ENCODE measurements around the gene FBRS.
A peak's percentile ranks its signal among the peaks of the same experiment; 100 is the strongest.

FBRS gene

DNA sequence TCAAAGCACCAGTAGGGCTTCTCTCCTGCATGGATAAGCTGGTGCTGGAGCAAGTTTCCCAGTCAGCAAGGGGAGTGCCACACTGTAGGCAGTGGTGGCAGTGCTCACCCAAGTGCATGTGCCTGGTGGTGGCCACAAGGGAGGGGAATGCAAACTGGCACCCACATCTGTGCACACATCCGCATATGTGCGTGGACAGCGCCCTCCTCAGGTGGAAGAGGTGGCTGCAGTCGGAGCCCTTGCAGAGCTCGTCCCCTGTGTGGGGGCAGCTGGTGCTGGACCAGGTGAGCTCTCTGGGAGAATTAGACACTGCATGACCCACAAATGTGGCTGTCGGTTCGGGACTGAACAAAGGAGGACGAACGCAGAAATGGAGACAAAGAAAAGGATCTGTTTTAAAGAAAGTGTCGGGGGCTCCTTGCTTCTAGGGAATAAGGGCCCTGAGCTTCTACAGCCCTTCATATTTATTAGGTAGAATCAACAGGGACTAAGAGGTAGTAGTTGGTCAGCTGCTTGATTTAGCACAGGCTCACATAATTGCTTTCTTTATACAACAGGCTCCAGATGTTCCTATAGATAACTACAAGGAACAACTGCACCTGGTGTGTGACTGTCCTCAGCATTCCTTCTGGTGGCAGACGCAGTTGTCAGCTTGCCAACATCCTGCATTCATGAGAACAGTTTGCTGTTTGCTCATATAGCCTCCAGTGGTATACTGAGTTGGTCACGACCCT, 42.7 kb upstream of the FBRS start:
- Histone ChIP-seq H3K27ac (ENCODE audit: low read depth, low read length) (no peak overlapping the region), H4K20me1 (ENCODE audit: low read depth, low read length) (no peaks in the 10 kb centered on the region), H3K9ac (ENCODE audit: low read length) (no peak overlapping the region), H2AFZ (ENCODE audit: low read depth, low read length, severe bottlenecking) (no peak overlapping the region), H3K36me3 (ENCODE audit: low read length) (no peaks in the 10 kb centered on the region), H3K79me2 (ENCODE audit: insufficient read depth, low read length) (no peaks in the 10 kb centered on the region), H3K9me3 (ENCODE audit: insufficient read depth, low read length) (no peaks in the 10 kb centered on the region), H3K4me3 (ENCODE audit: insufficient read depth, low read length, poor library complexity, severe bottlenecking) (no peak overlapping the region), H3K9me2 (replicated peaks; ENCODE audit: insufficient read depth, low read length) (no peaks in the 10 kb centered on the region), H3K4me2 (ENCODE audit: low read depth, low read length, poor library complexity, severe bottlenecking) (no peak overlapping the region), H3K27me3 (ENCODE audit: low read length) (no peaks in the 10 kb centered on the region), H3F3A (ENCODE audit: insufficient read depth) (peaks cover 8% of the 10 kb centered on the region)
- TF ChIP-seq, protein P1, sequence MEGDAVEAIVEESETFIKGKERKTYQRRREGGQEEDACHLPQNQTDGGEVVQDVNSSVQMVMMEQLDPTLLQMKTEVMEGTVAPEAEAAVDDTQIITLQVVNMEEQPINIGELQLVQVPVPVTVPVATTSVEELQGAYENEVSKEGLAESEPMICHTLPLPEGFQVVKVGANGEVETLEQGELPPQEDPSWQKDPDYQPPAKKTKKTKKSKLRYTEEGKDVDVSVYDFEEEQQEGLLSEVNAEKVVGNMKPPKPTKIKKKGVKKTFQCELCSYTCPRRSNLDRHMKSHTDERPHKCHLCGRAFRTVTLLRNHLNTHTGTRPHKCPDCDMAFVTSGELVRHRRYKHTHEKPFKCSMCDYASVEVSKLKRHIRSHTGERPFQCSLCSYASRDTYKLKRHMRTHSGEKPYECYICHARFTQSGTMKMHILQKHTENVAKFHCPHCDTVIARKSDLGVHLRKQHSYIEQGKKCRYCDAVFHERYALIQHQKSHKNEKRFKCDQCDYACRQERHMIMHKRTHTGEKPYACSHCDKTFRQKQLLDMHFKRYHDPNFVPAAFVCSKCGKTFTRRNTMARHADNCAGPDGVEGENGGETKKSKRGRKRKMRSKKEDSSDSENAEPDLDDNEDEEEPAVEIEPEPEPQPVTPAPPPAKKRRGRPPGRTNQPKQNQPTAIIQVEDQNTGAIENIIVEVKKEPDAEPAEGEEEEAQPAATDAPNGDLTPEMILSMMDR (IDR thresholded peaks at IDR 0.05; ENCODE audit: insufficient read depth, low read length, poor library complexity, severe bottlenecking): peak; percentile 65
- TF ChIP-seq EZH2phosphoT487 (conservative IDR thresholded peaks at IDR 0.05; ENCODE audit: low read length): no peak

DNA sequence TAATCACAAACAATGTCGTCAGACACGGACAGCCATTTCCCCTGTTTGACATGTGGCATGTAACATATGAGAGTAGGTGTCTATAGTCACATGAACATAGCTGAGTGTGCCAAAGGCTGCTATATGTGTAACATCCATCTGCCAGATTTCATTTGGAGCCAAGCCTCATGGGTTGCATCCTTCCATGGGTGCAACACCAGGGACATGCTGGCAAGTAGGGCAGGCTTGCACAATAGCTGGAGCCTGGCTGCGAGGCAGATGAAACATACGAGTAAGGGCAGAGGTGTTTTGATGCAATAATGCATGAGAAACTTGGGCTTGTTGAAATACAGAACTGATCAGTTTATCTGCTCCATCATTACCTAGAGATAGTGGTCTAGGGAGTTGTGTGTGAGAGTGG, 39.0 kb upstream of the FBRS start:
- TF ChIP-seq, protein P1 (IDR thresholded peaks at IDR 0.05; ENCODE audit: insufficient read depth, low read length, poor library complexity, severe bottlenecking): no peak
- no peak for TF ChIP-seq EZH2phosphoT487 (conservative IDR thresholded peaks at IDR 0.05; ENCODE audit: low read length)
- Histone ChIP-seq H3K9ac (ENCODE audit: low read length) (no peak overlapping the region), H4K20me1 (ENCODE audit: low read depth, low read length) (no peaks in the 10 kb centered on the region), H3K4me2 (ENCODE audit: low read depth, low read length, poor library complexity, severe bottlenecking) (no peak overlapping the region), H3F3A (ENCODE audit: insufficient read depth) (no peaks in the 10 kb centered on the region), H3K36me3 (ENCODE audit: low read length) (no peaks in the 10 kb centered on the region), H3K9me3 (ENCODE audit: insufficient read depth, low read length) (no peaks in the 10 kb centered on the region), H3K27me3 (ENCODE audit: low read length) (no peaks in the 10 kb centered on the region), H3K9me2 (replicated peaks; ENCODE audit: insufficient read depth, low read length) (no peaks in the 10 kb centered on the region), H3K27ac (ENCODE audit: low read depth, low read length) (no peak overlapping the region), H3K4me3 (ENCODE audit: insufficient read depth, low read length, poor library complexity, severe bottlenecking) (no peak overlapping the region), H2AFZ (ENCODE audit: low read depth, low read length, severe bottlenecking) (no peak overlapping the region), H3K79me2 (ENCODE audit: insufficient read depth, low read length) (no peaks in the 10 kb centered on the region)

DNA sequence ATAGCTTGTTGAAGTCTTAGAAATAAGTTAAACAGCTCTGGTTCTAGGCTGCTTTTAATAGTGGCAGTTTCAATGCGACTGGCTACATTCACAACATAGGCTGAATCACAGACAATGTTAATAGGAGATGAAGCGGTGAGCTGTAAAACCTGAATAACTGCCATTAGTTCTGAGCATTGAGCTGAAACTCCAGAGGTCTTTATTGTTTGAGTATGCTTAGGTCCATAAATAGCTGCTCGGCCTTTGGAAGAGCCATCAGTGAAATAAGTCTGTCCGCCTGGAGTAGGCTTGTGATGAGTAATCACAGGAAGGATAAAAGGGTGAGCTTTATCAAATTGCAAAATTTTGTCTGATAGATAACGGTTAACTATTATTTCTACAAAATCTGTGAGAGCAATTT, 38.6 kb upstream of the FBRS start:
- Histone ChIP-seq H3K9me2 (replicated peaks; ENCODE audit: insufficient read depth, low read length) (no peaks in the 10 kb centered on the region), H3K79me2 (ENCODE audit: insufficient read depth, low read length) (no peaks in the 10 kb centered on the region), H3K9ac (ENCODE audit: low read length) (no peak overlapping the region), H3K4me3 (ENCODE audit: insufficient read depth, low read length, poor library complexity, severe bottlenecking) (no peak overlapping the region), H3K4me2 (ENCODE audit: low read depth, low read length, poor library complexity, severe bottlenecking) (no peak overlapping the region), H3K27me3 (ENCODE audit: low read length) (no peaks in the 10 kb centered on the region), H3K27ac (ENCODE audit: low read depth, low read length) (no peak overlapping the region), H3K36me3 (ENCODE audit: low read length) (no peaks in the 10 kb centered on the region), H2AFZ (ENCODE audit: low read depth, low read length, severe bottlenecking) (no peak overlapping the region), H3F3A (ENCODE audit: insufficient read depth) (no peaks in the 10 kb centered on the region), H3K9me3 (ENCODE audit: insufficient read depth, low read length) (no peaks in the 10 kb centered on the region), H4K20me1 (ENCODE audit: low read depth, low read length) (no peaks in the 10 kb centered on the region)
- no peak for TF ChIP-seq EZH2phosphoT487 (conservative IDR thresholded peaks at IDR 0.05; ENCODE audit: low read length)
- TF ChIP-seq, protein P1 (IDR thresholded peaks at IDR 0.05; ENCODE audit: insufficient read depth, low read length, poor library complexity, severe bottlenecking): no peak
